GM12878 (cell line): ENCODE measurements around the gene DGCR8. TPM values are rescaled to one million over a fixed set of nuclear protein-coding genes. Genes with fewer than 3 reads are reported as not detected.

ENCODE experiments used
- ATAC-seq: fragments of 200-7000 bp; cut with Tn5 transposase; 3 replicates; pipeline ENCODE4 v1.9.1; 2020; ENCODE audit warnings: mild to moderate bottlenecking, moderate library complexity
- BruUV-seq: library from RNA; stranded (reverse); fragments of 400-500 nt; replicated peaks from 2 replicates; lab custom pipeline; 2021; lab: Mats Ljungman, UMichigan
- CTCF ChIA-PET: fragments of 300-600 bp; sonication (Branson Sonifier 250); formaldehyde crosslinking; extraction: SDS; loops from one replicate; lab custom pipeline; 2021; ENCODE audit warnings: inconsistent platforms; lab: Yijun Ruan, JAX
- POLR2A ChIA-PET: fragments of 350-600 bp; formaldehyde crosslinking; extraction: SDS; loops from one replicate; lab custom pipeline; 2021; ENCODE audit warnings: inconsistent platforms; lab: Charles Lee
- RAD21 ChIA-PET: fragments of 300-600 bp; sonication (Branson Sonifier 250); formaldehyde crosslinking; loops from one replicate; lab custom pipeline; 2023; ENCODE audit warnings: antibody characterized with exemption; ENCODE audit not compliant: unreplicated experiment; lab: Charles Lee
- SMC1A ChIA-PET: fragments of 300-600 bp; sonication (Branson Sonifier 250); formaldehyde crosslinking; loops from one replicate; lab custom pipeline; 2023; ENCODE audit not compliant: unreplicated experiment, uncharacterized antibody; lab: Charles Lee
- DNase-seq: peaks from one replicate; pipeline ENCODE4 v3.0.0-alpha.2; 2011; ENCODE audit warnings: low read depth, low spot score
- FAIRE-seq: peaks from 3 replicates; lab custom pipeline; 2011; peaks lifted over from hg19 to GRCh38; lab: Jason Lieb, UNC
- H2AFZ ChIP-seq: 2 replicates; pipeline ENCODE4 v1.6.0; 2011; ENCODE audit warnings: low read depth, low read length, control low read depth; ENCODE audit not compliant: control insufficient read depth
- H3K27ac ChIP-seq: 2 replicates; pipeline ENCODE4 v1.5.1; 2011; ENCODE audit warnings: control low read depth; ENCODE audit not compliant: control insufficient read depth, insufficient read depth
- H3K27me3 ChIP-seq, 2 experiments: replicated peaks in 1 of 2; 2 replicates each; pipeline versions ENCODE4 v1.6.0 to v1.6.1; 2011; ENCODE audit warnings: low read length in 1 of 2; ENCODE audit not compliant: control insufficient read depth in 2 of 2, insufficient read depth in 2 of 2
- H3K36me3 ChIP-seq, 2 experiments: 2 replicates each; pipeline ENCODE4 v1.5.1; 2011; ENCODE audit warnings: low read length in 1 of 2; ENCODE audit not compliant: control insufficient read depth in 2 of 2, insufficient read depth in 2 of 2
- H3K4me1 ChIP-seq: 2 replicates; pipeline ENCODE4 v1.6.1; 2011; ENCODE audit warnings: mild to moderate bottlenecking, low read length, moderate library complexity, mixed read lengths; ENCODE audit not compliant: control insufficient read depth, insufficient read depth
- H3K4me2 ChIP-seq: 2 replicates; pipeline ENCODE4 v1.6.0; 2011; ENCODE audit warnings: control low read depth; ENCODE audit not compliant: control insufficient read depth, insufficient read depth
- H3K4me3 ChIP-seq: fragments of 200-600 bp; sonication (generic); 2 replicates; pipeline ENCODE4 v1.5.1; 2016
- H3K79me2 ChIP-seq: 2 replicates; pipeline ENCODE4 v1.6.0; 2011; ENCODE audit warnings: low read length; ENCODE audit not compliant: control insufficient read depth, insufficient read depth
- H3K9ac ChIP-seq: 2 replicates; pipeline ENCODE4 v1.8.0; 2011; ENCODE audit warnings: low read length, control low read depth, mixed read lengths; ENCODE audit not compliant: control insufficient read depth, insufficient read depth
- H3K9me3 ChIP-seq: replicated peaks from 3 replicates; pipeline ENCODE4 v1.5.1; 2011; ENCODE audit warnings: mild to moderate bottlenecking, low read length; ENCODE audit not compliant: control insufficient read depth, insufficient read depth
- H4K20me1 ChIP-seq: 2 replicates; pipeline ENCODE4 v1.6.0; 2011; ENCODE audit not compliant: control insufficient read depth, insufficient read depth
- CHD4 ChIP-seq: fragments of 200-600 bp; sonication (generic); IDR thresholded peaks from 2 replicates; pipeline ENCODE4 v1.6.1; 2016; ENCODE audit warnings: mild to moderate bottlenecking
- KLF5 ChIP-seq: fragments of 450-650 bp; IDR thresholded peaks from 2 replicates; pipeline ENCODE4 v1.6.1; 2014; ENCODE audit warnings: mild to moderate bottlenecking; ENCODE audit not compliant: partially characterized antibody
- MEF2B ChIP-seq: fragments of 450-650 bp; IDR thresholded peaks from 2 replicates; pipeline ENCODE4 v1.6.1; 2018; ENCODE audit warnings: mild to moderate bottlenecking, moderate library complexity; ENCODE audit not compliant: partially characterized antibody, poor library complexity, severe bottlenecking
- PAX5 ChIP-seq: IDR thresholded peaks from 2 replicates; pipeline ENCODE4 v1.6.1; 2011; ENCODE audit warnings: low read depth, low read length, borderline replicate concordance
- POLR2AphosphoS2 ChIP-seq: IDR thresholded peaks from 2 replicates; pipeline ENCODE4 v1.6.1; 2011; ENCODE audit warnings: low read depth, mild to moderate bottlenecking, low read length, improper control_type of control experiment, moderate library complexity
- RUNX3 ChIP-seq: IDR thresholded peaks from 2 replicates; pipeline ENCODE4 v1.6.1; 2012; ENCODE audit warnings: low read length, inconsistent platforms
- SIN3A ChIP-seq: IDR thresholded peaks from 2 replicates; pipeline ENCODE4 v1.6.1; 2012; ENCODE audit warnings: low read depth, low read length, improper control_type of control experiment
- SPI1 ChIP-seq: IDR thresholded peaks from 2 replicates; pipeline ENCODE4 v1.6.1; 2011; ENCODE audit warnings: low read depth, mild to moderate bottlenecking, low read length, moderate library complexity, borderline replicate concordance; ENCODE audit not compliant: insufficient read depth
- STAT1 ChIP-seq: fragments of 450-650 bp; conservative IDR thresholded peaks from 2 replicates; pipeline ENCODE4 v1.6.1; 2014; ENCODE audit warnings: antibody characterized with exemption, mild to moderate bottlenecking
- SUPT20H ChIP-seq: IDR thresholded peaks from 2 replicates; pipeline ENCODE4 v1.6.1; 2011; ENCODE audit warnings: low read depth, mild to moderate bottlenecking, low read length, moderate library complexity, borderline replicate concordance; ENCODE audit not compliant: control insufficient read depth
- USF2 ChIP-seq: IDR thresholded peaks from 2 replicates; pipeline ENCODE4 v1.6.1; 2011; ENCODE audit warnings: low read depth, low read length, improper control_type of control experiment, borderline replicate concordance
- YY1 ChIP-seq: IDR thresholded peaks from 2 replicates; pipeline ENCODE4 v1.6.1; 2011; ENCODE audit warnings: low read depth, mild to moderate bottlenecking, low read length
- ZSCAN29 ChIP-seq: fragments of 450-650 bp; IDR thresholded peaks from 2 replicates; pipeline ENCODE4 v1.6.1; 2017; ENCODE audit warnings: mild to moderate bottlenecking, moderate library complexity
- WGBS: methylation state at CpG from one replicate; pipeline ENCODE4 v1.1.6; 2016; ENCODE audit warnings: low lambda C conversion rate; ENCODE audit not compliant: insufficient replicate concordance, insufficient coverage; ENCODE audit errors: missing lambda C conversion rate; 5-methylcytosine and 5-hydroxymethylcytosine counted together
- in situ Hi-C: fragments of 300-500 bp; cut with MboI; formaldehyde crosslinking; loops from 9 replicates; pipeline ENCODE4 v1.14.3; 2018; ENCODE audit warnings: mixed read lengths
- intact Hi-C: fragments of 100-400 bp; cut with micrococcal nuclease; formaldehyde crosslinking; loops from one replicate; pipeline ENCODE4 v1.14.2; 2022; ENCODE audit not compliant: unreplicated experiment
- polyA plus RNA-seq, 11 experiments: library from polyadenylated mRNA; depleted of rRNA in 4 of 11; unstranded in 6 of 11; stranded (reverse) in 5 of 11; fragments of >200 nt; fragmentation: Nextera tagmentation in 4 of 11; fragmentation: Illumina TruSeq in 1 of 11; extraction: Ambion mirVana in 4 of 11; extraction: Trizol in 1 of 11; gene quantifications; 1 replicate in 1 of 11; 2 replicates in 10 of 11; pipeline versions ENCODE4 v1.2.1 to v1.2.3, GENCODE V29; 2011 to 2016; ENCODE audit warnings: inconsistent platforms in 2 of 11, missing spikeins in 2 of 11, low read depth in 1 of 11
- total RNA-seq, 4 experiments: library from RNA; depleted of rRNA in 3 of 4; stranded (reverse); fragments of >200 nt in 3 of 4; fragmentation: Illumina TruSeq in 1 of 4; extraction: Trizol in 1 of 4; gene quantifications; 2 replicates each; pipeline versions ENCODE4 v1.2.1 to v1.2.3, GENCODE V29; 2013 to 2021

DGCR8 gene
- total and polyA plus RNA-seq, 10 of the 15 experiments (the other 5 are each of a cell fraction or from before 2014, with no cell fraction given), result 1.2 to 35.1 (median 17.2) TPM

DNA sequence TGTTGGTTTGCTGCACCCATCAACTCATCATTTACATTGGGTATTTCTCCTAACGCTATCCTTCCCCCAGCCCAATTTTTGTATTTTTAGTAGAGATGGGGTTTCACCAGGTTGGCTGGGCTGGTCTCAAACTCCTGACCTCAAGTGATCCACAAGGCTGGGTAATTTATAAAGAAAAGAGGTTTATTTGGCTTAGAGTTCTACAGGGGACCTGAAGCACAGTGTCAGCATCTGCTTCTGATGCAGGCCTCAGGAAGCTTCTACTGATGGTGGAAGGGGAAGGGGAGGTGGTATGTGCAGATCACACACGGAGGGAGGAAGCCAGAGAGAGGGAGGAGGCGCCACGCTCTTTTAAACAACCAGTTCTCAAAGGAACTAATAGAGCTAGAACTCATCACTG lies 33.3 kb upstream of the DGCR8 start:
- H3K79me2 ChIP-seq, result no peaks in the 10 kb centered on the region
- ChIA-PET SMC1A (no interaction called here), RAD21 (no interaction called here), POLR2A (no interaction called here), CTCF (no interaction called here)
- H3K27ac ChIP-seq, result no peak overlapping the region
- 95% methylated on average over 4 of the region's 4 CpGs for WGBS
- DNase-seq (no peak), FAIRE-seq (no peak), ATAC-seq (no peak)
- H2AFZ ChIP-seq, result no peak overlapping the region
- H4K20me1 ChIP-seq, result no peaks in the 10 kb centered on the region
- H3K4me2 ChIP-seq, result no peak overlapping the region
- peaks cover 7% of the 10 kb centered on the region; the same call in 2 of the 3 replicates for H3K9me3 ChIP-seq
- H3K4me3 ChIP-seq, result no peak overlapping the region
- no TSS peak for BruUV-seq
- H3K36me3 ChIP-seq, result peaks cover 0 to 6% of the 10 kb centered on the region in 2 experiments; a peak in 2 of 4 replicates
- no peaks in the 10 kb centered on the region for H3K27me3 ChIP-seq
- intact Hi-C loops, result no loop called here
- no peaks in the 10 kb centered on the region for H3K4me1 ChIP-seq
- TF ChIP-seq STAT1 (no peak), RUNX3 (no peak), SIN3A (no peak), YY1 (no peak), CHD4 (no peak), MEF2B (no peak), PAX5 (no peak), SUPT20H (no peak), ZSCAN29 (no peak), KLF5 (no peak)
- no peak overlapping the region for H3K9ac ChIP-seq
- in situ Hi-C loops, result no loop called here

- intact Hi-C loops, result no loop called here
- no peak for FAIRE-seq
- Histone ChIP-seq H4K20me1 (no peaks in the 10 kb centered on the region), H3K9ac (no peak overlapping the region), H3K27ac (no peak overlapping the region), H3K4me2 (no peak overlapping the region), H3K36me3 (peaks cover 6 to 9% of the 10 kb centered on the region in 2 experiments; a peak in 3 of 4 replicates), H3K27me3 (no peaks in the 10 kb centered on the region), H3K9me3 (peaks cover 5% of the 10 kb centered on the region; the same call in 2 of the 3 replicates), H3K4me3 (no peak overlapping the region), H3K79me2 (no peaks in the 10 kb centered on the region), H3K4me1 (no peaks in the 10 kb centered on the region), H2AFZ (no peak overlapping the region)
- ChIA-PET SMC1A (no interaction called here), POLR2A (no interaction called here), RAD21 (no interaction called here), CTCF (interaction anchor here (0.6 kb wide), 1 partner anchor 81 kb away, joined by 3 read pairs; no protein-coding TSS in a partner anchor)
- no peak for ATAC-seq
- no TSS peak for BruUV-seq
- TF ChIP-seq SPI1 (no peak), USF2 (no peak), POLR2AphosphoS2 (no peak)
- WGBS, result 96% methylated on average over 6 of the region's 6 CpGs
- DNase-seq, result no peak
- in situ Hi-C loops, result no loop called here
Measured at GRCh38 chr22:20051927-20052308, 28.1 kb upstream of the DGCR8 start.
